Measurements from ENCODE around the gene SLC22A23.

DNA sequence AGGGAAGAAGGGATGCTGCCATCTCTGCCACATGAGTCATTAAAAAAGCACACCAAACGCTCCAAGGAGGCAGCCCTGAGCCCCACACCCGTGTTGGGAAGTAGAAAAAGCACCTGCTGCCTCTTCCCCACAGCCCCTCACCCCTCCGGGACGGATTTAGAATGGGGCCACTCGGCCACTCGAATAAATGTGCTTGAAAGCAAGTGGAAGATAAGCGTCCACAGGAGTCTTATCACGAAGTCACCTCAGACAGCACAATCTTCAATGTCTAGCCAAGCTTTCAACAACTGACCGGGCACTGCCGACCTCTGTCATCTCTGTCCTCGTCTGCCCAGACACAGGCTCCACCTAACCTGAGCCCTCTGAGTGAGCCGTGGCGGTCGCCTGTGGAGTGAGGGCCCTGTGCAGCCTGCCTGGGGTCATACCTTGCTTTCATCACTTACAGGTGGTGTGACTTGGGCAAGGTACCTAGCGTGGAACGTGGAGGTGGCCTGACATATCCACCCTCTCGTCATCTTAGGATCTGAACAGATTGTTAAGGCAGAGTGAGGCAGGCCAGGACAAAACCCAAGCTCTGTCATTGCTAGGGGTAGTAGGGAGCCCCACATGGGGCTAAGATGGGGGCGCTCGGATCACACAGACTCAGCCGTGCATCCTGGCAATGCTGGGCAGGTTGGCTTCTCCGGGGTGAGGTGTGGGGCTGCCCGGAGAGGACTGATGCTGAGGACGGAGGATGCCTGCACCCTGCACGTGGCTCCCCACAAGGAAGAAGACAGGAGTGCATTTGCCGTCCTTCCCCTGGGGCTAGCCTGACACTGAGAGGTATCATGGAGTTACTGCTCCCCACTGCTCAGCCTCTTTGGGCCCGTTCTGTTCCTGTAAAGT is 163.3 kb downstream of the SLC22A23 start:
- no peak for TF ChIP-seq CTCF (IDR thresholded peaks at IDR 0.05)
- TF ChIP-seq POLR2A (IDR thresholded peaks at IDR 0.05): no peak
